Hepatocyte (in vitro differentiated cells): Measurements from ENCODE around the gene TM6SF1. TPM values are rescaled to one million over a fixed set of nuclear protein-coding genes. Genes with fewer than 3 reads are reported as not detected.

ENCODE experiments used
- DNase-seq: peaks from one replicate; pipeline ENCODE4 v3.0.0-alpha.2; 2016; ENCODE audit warnings: low spot score
- H2AFZ ChIP-seq: fragments of 200-600 bp; sonication (generic); 2 replicates; pipeline ENCODE4 v1.6.0; 2016; ENCODE audit warnings: antibody characterized with exemption, mild to moderate bottlenecking
- H3K27ac ChIP-seq: fragments of 200-600 bp; sonication (generic); 2 replicates; pipeline ENCODE4 v1.5.1; 2016; ENCODE audit warnings: mild to moderate bottlenecking
- H3K27me3 ChIP-seq: fragments of 200-600 bp; sonication (generic); 2 replicates; pipeline ENCODE4 v1.6.1; 2016
- H3K36me3 ChIP-seq: fragments of 200-600 bp; sonication (generic); replicated peaks from 2 replicates; pipeline ENCODE4 v1.5.1; 2016; ENCODE audit warnings: low read depth; ENCODE audit not compliant: insufficient read depth
- H3K4me1 ChIP-seq: fragments of 200-600 bp; sonication (generic); 2 replicates; pipeline ENCODE4 v1.5.1; 2016; ENCODE audit warnings: mild to moderate bottlenecking, moderate library complexity; ENCODE audit not compliant: insufficient read depth
- H3K4me2 ChIP-seq: fragments of 200-600 bp; sonication (generic); 2 replicates; pipeline ENCODE4 v1.6.0; 2016
- H3K4me3 ChIP-seq: fragments of 200-600 bp; sonication (generic); 2 replicates; pipeline ENCODE4 v1.5.1; 2016; ENCODE audit warnings: mild to moderate bottlenecking
- H3K79me2 ChIP-seq: fragments of 200-600 bp; sonication (generic); 2 replicates; pipeline ENCODE4 v1.6.0; 2017; ENCODE audit warnings: mild to moderate bottlenecking
- H3K9me2 ChIP-seq: fragments of 200-600 bp; sonication (generic); replicated peaks from 2 replicates; pipeline ENCODE4 v1.6.0; 2017; ENCODE audit warnings: mild to moderate bottlenecking; ENCODE audit not compliant: insufficient read depth
- H3K9me3 ChIP-seq: fragments of 200-600 bp; sonication (generic); 2 replicates; pipeline ENCODE4 v1.5.1; 2016; ENCODE audit warnings: low read depth, mild to moderate bottlenecking
- H4K20me1 ChIP-seq: fragments of 200-600 bp; sonication (generic); 2 replicates; pipeline ENCODE4 v1.6.0; 2016; ENCODE audit warnings: mild to moderate bottlenecking; ENCODE audit not compliant: insufficient read depth, poor library complexity, severe bottlenecking
- EZH2 ChIP-seq: fragments of 200-600 bp; sonication (generic); IDR thresholded peaks from 2 replicates; pipeline ENCODE4 v1.6.1; 2016; ENCODE audit warnings: antibody characterized with exemption, mild to moderate bottlenecking, borderline replicate concordance
- EZH2phosphoT487 ChIP-seq: fragments of 200-600 bp; sonication (generic); IDR thresholded peaks from one replicate; pipeline ENCODE4 v1.6.1; 2018; ENCODE audit warnings: antibody characterized with exemption, mild to moderate bottlenecking, low read depth, moderate library complexity; ENCODE audit not compliant: unreplicated experiment, severe bottlenecking
- WGBS: methylation state at CpG from one replicate; pipeline ENCODE4 v1.1.6; 2016; ENCODE audit warnings: low lambda C conversion rate; ENCODE audit errors: missing lambda C conversion rate; 5-methylcytosine and 5-hydroxymethylcytosine counted together
- polyA plus RNA-seq: library from polyadenylated mRNA; unstranded; fragments of >200 nt; fragmentation: Nextera tagmentation; extraction: Ambion mirVana; gene quantifications from 2 replicates; pipeline ENCODE4 v1.2.1, GENCODE V29; 2016
- total RNA-seq: library from RNA; depleted of rRNA; stranded (reverse); fragments of >200 nt; gene quantifications from 2 replicates; pipeline ENCODE4 v1.2.3, GENCODE V29; 2014
- TF ChIP-seq, protein P1 (sequence below): fragments of 200-600 bp; sonication (generic); IDR thresholded peaks from 2 replicates; pipeline ENCODE4 v1.5.1; 2016; ENCODE audit warnings: antibody characterized with exemption, mild to moderate bottlenecking; ENCODE audit not compliant: poor library complexity

Gene TM6SF1
- total and polyA plus RNA-seq, 2 experiments from 2014 or later, result 0.20 to 0.35 TPM

DNA sequence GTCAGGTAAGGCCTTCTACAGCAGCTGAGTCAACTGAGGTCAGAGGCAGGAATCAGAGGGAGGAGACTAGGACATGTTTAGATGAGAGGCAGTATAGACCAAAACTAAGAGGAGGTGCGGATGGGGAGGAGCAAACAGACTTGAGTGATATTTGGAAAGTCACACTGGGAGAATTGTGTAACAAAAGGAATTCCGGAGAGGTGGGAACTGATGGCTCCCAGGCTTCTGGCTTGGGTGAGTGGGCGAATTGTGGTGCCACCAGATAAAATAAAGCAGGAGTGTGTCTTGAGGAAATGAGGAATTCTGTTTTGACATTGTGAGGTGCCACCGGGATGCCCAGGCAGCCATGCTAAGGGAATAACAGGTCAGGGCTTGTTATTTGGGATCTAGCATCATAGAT lies 3.3 kb upstream of the TM6SF1 start:
- H3K4me3 ChIP-seq, result no peak overlapping the region
- no peak overlapping the region for H2AFZ ChIP-seq
- 84% methylated on average over 4 of the region's 4 CpGs for WGBS
- no peak overlapping the region for H3K4me2 ChIP-seq
- no peaks in the 10 kb centered on the region for H3K79me2 ChIP-seq
- no peaks in the 10 kb centered on the region for H3K9me2 ChIP-seq
- no peak overlapping the region for H3K27ac ChIP-seq
- TF ChIP-seq, protein P1, sequence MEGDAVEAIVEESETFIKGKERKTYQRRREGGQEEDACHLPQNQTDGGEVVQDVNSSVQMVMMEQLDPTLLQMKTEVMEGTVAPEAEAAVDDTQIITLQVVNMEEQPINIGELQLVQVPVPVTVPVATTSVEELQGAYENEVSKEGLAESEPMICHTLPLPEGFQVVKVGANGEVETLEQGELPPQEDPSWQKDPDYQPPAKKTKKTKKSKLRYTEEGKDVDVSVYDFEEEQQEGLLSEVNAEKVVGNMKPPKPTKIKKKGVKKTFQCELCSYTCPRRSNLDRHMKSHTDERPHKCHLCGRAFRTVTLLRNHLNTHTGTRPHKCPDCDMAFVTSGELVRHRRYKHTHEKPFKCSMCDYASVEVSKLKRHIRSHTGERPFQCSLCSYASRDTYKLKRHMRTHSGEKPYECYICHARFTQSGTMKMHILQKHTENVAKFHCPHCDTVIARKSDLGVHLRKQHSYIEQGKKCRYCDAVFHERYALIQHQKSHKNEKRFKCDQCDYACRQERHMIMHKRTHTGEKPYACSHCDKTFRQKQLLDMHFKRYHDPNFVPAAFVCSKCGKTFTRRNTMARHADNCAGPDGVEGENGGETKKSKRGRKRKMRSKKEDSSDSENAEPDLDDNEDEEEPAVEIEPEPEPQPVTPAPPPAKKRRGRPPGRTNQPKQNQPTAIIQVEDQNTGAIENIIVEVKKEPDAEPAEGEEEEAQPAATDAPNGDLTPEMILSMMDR, result no peak
- no peaks in the 10 kb centered on the region for H4K20me1 ChIP-seq
- H3K4me1 ChIP-seq, result no peaks in the 10 kb centered on the region
- H3K36me3 ChIP-seq, result no peaks in the 10 kb centered on the region
- no peaks in the 10 kb centered on the region for H3K9me3 ChIP-seq
- peaks cover 67% of the 10 kb centered on the region for H3K27me3 ChIP-seq
- no peak for DNase-seq

DNA sequence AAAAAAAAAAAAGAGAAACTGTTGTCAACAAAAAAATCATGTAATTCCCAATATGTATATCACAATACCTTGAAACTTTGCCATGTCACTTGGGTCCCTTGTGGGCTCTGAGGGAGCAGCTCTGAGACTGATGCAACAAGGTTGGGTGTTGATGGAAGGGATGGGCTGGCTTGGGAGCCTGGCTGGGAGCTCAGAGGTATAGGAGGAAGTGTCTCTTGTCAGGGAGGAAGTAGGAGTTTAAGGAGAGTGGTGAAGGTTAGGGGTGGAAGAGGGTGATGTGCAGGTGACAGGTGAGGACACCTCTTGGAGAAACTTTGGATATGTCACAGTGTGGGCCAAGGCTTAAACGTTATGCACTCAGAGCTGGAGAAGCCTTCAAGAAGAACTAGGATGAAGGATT lies 2.0 kb upstream of the TM6SF1 start:
- TF ChIP-seq, protein P1, result no peak
- TF ChIP-seq EZH2phosphoT487, result no peak
- Histone ChIP-seq H4K20me1 (no peaks in the 10 kb centered on the region), H2AFZ (no peak overlapping the region), H3K36me3 (no peaks in the 10 kb centered on the region), H3K9me2 (no peaks in the 10 kb centered on the region), H3K4me3 (no peak overlapping the region), H3K9me3 (no peaks in the 10 kb centered on the region), H3K4me2 (no peak overlapping the region), H3K27ac (no peak overlapping the region), H3K27me3 (peaks cover 74% of the 10 kb centered on the region), H3K79me2 (no peaks in the 10 kb centered on the region), H3K4me1 (no peaks in the 10 kb centered on the region)
- no peak for DNase-seq
- WGBS, result 100% methylated on average over 1 of the region's 1 CpG

DNA sequence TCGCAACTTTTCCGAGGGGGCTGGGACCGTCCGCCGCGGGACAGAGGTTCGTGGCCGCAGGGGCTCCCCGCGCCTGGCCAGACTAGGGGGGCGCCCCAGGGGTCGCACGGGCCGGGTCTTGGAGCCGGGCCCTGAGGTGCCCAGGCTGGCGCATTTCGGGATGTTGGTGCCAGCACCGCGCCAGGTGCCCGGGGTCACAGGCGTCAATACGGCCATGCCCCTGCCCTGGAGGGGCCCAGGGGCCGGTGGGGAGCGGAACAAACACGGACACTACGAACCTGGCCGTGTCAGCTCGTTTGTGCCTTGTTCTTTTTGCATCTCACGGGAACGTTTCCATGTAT lies 366 bp downstream of the TM6SF1 start:
- no peaks in the 10 kb centered on the region for H3K9me2 ChIP-seq
- H3K27ac ChIP-seq, result no peak overlapping the region
- WGBS, result 66% methylated on average over 16 of the region's 30 CpGs
- no peaks in the 10 kb centered on the region for H3K36me3 ChIP-seq
- no peaks in the 10 kb centered on the region for H3K9me3 ChIP-seq
- H4K20me1 ChIP-seq, result no peaks in the 10 kb centered on the region
- DNase-seq, result no peak
- H3K79me2 ChIP-seq, result no peaks in the 10 kb centered on the region
- H2AFZ ChIP-seq, result peak overlapping the region; percentile 63
- no peaks in the 10 kb centered on the region for H3K4me1 ChIP-seq
- H3K4me2 ChIP-seq, result peak overlapping the region; percentile 92
- TF ChIP-seq EZH2, result peak; percentile 1
- TF ChIP-seq, protein P1, result no peak
- H3K4me3 ChIP-seq, result peak overlapping the region; percentile 49
- peaks cover 56% of the 10 kb centered on the region for H3K27me3 ChIP-seq
